ELR (cell line): Measurements from ENCODE around the gene NPIPB6.
A peak's percentile ranks its signal among the peaks of the same experiment; 100 is the strongest.

Experiments used
- DNase-seq: peaks from one replicate; pipeline ENCODE4 v3.0.0-alpha.2; 2015; ENCODE audit warnings: low read depth

NPIPB6 gene

GRCh38 chr16:28321700-28322411 is 41.5 kb downstream of the NPIPB6 start:
- peak; percentile 42 for DNase-seq

DNA sequence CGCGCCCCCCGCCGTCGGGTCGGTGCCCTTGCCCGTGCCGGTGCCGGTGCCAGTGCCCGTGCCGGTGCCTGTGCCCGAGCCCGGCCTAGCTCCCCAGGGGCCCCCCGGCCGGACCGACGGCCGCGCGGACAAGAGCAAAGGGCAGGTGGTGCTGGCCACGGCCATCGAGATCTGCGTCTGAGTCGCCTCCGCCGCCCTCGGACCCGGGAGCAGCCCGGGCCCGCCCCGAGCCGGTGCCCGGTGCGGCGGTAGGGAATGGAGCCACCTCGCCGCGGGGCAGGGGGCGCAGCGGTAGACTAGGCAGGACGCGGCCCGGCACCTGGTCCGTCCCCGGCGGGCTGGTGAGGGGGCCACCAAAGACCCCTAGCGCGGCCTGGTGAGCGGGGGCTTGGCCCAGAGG is 42.6 kb downstream of the NPIPB6 start:
- no peak for DNase-seq

DNA sequence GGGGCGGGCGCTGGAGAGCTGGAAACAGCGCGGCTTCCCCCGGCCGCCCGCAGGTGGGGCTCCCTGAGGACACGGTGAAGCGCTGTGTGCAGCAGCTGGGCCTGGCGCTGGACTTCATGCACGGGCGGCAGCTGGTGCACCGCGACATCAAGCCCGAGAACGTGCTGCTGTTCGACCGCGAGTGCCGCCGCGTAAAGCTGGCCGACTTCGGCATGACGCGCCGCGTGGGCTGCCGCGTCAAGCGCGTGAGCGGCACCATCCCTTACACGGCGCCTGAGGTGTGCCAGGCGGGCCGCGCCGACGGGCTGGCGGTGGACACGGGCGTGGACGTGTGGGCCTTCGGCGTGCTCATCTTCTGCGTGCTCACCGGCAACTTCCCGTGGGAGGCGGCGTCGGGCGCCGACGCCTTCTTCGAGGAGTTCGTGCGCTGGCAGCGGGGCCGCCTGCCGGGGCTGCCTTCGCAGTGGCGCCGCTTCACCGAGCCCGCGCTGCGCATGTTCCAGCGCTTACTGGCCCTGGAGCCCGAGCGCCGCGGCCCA is 43.2 kb downstream of the NPIPB6 start:
- no peak for DNase-seq

GRCh38 chr16:28319476-28320022 is 43.8 kb downstream of the NPIPB6 start:
- DNase-seq = no peak

- no peak for DNase-seq
Measured at GRCh38 chr16:28318042-28318744, 45.1 kb downstream of the NPIPB6 start.

GRCh38 chr16:28317040-28317880 is 46.0 kb downstream of the NPIPB6 start:
- peak; percentile 72 for DNase-seq

- no peak for DNase-seq
Measured at GRCh38 chr16:28316054-28316453, 47.3 kb downstream of the NPIPB6 start.

- DNase-seq = no peak
Measured at GRCh38 chr16:28313587-28313986, 49.7 kb downstream of the NPIPB6 start.

DNA sequence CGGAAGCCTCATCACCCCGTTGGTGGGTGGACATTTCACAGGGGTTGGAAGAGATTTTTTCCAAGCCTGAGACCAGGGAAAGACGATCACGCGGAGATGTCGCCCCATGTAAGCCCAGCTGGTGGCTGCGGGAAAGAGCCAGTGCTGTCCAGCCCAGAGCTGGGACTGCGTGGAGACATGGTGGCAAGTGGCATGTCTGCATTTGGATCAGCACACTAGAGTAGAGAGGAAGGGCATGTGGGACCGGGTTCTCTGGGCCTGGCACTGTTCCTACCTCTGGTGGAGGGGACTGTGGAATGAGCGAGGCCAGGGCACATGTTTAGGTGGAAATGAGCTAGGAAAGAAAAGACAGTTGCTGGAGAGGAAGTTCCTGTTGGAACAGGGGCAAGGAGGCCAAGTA is 51.0 kb downstream of the NPIPB6 start:
- DNase-seq = no peak

GRCh38 chr16:28311913-28312312 is 51.4 kb downstream of the NPIPB6 start:
- DNase-seq = no peak

DNA sequence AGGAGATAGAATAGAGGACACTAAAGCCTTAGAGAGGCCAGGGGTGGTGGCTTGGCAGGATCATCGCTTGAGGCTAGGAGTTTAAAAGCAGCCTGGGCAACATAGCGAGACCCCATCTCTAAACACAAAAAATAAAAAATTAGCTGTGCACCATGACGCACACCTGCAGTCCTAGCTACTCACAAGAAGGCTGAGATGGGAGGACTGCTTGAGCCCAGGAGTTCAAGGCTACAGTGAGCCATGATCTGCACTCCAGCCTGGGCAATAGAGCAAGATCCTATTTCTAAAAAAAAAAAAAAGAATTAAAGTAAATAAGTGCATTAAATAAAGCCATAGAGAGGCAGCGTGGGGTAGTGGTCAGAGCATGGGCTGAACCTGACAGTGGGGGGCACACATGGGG is 51.9 kb downstream of the NPIPB6 start:
- no peak for DNase-seq

- DNase-seq = no peak
Measured at GRCh38 chr16:28310796-28311195, 52.5 kb downstream of the NPIPB6 start.

GRCh38 chr16:28309811-28310311 is 53.4 kb downstream of the NPIPB6 start:
- DNase-seq = no peak

DNA sequence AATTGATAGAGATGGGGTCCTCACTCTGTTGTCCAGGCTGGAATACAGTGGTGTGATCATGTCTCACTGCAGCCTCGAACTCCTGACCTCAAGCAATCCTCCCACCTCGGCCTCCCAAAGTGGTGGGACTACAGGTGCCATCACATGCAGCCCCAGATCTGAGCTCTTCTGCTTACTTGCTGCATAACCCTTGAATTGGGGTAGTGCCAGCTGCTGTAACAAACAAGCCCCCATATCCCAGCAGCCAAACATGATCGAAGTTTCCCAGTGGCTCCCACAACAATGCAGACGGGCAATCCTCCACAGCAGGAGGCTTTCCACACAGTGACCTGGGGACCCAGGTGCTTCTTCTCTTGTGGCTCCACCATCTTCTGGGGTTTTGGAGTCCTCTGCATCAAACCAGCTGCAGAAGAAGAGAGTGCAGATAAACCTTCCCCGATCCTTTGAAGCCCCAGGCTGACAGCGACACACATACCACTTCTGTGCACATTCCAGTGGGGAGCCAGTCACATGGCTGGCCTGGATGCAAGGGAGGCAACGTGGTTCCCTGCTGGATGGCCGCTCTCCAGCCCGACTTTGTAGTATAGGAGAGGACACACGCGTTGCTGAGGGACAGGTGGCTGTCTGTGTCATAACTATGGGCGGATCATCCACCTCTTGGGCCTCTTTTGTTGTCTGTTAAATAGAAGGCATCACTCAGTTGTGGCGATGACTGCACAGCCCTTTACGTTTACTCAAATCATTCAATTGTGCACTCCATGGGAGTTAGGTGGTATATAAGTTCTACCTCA is 54.3 kb downstream of the NPIPB6 start:
- DNase-seq = no peak

GRCh38 chr16:28307936-28308335 is 55.4 kb downstream of the NPIPB6 start:
- DNase-seq = no peak

GRCh38 chr16:28304214-28304613 is 59.1 kb downstream of the NPIPB6 start:
- DNase-seq = peak; percentile 49

DNA sequence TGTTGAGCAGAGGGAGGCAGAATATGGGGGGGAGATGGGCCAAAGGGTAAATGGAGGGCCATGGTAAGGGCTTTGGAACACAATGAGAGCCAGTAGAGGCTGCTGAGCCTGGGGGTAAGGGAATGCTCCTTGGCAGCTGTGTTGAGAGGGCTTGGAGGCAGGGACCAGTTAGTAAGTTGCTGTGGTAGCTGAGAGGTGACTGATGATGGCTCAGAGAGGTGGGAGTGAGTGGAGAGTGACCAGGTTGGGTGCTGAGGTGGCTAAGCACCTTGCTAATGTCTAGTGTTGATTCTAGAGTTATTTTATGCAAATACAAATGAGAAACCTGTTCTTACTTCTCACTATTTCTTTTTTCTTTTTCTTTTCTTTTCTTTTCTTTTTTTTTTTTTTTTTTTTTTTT is 60.2 kb downstream of the NPIPB6 start:
- DNase-seq = no peak

- DNase-seq = no peak
Measured at GRCh38 chr16:28301620-28302019, 61.7 kb downstream of the NPIPB6 start.

DNA sequence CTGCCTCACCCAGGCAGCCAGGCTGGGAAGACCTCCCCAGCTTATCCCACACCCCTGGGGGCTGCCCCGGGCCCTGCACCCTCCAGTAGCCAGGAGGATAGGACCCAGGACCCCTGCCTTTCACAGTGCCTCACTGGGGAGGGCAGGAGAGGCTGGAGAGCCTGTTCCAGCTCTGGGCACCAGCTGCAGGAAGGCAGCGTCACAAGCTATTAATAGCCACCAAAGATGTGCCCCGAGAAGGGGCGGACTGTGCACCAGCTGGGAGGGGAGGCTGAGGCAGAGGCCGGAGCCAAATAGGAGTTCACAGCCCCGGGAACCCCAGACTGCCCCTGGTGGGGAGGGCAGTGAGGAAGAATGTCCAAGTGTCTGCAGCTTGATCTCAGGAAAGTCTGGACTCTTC is 62.2 kb downstream of the NPIPB6 start:
- no peak for DNase-seq

DNA sequence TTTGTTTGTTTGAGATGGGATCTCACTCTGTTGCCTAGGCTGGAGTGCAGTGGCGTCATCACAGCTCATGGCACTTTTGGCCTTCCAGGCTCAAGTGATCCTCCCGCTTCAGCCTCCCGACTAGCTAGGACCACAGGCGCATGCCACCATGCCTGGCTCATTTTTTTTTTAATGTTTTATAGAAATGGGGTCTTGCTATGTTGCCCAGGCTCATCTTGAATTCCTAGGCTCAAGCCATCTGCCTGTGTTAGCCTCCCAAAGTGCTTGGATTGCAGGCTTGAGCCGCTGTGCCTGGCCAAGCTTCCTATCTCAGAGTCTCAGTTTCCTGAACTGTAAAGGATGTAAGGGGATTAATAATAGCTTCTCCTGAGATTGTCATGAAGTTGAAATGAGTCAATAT is 63.0 kb downstream of the NPIPB6 start:
- DNase-seq = no peak

- DNase-seq = no peak
Measured at GRCh38 chr16:28298511-28298878, 64.8 kb downstream of the NPIPB6 start.
